K562 (cell line): ENCODE measurements around the gene DCUN1D3. TPM values are rescaled to one million over a fixed set of nuclear protein-coding genes. Genes with fewer than 3 reads are reported as not detected.

Source experiments
- ATAC-seq: fragments of 200-7000 bp; cut with Tn5 transposase; 3 replicates; pipeline ENCODE4 v1.9.1; 2020; ENCODE audit warnings: moderate library complexity
- BruUV-seq: library from RNA; stranded (reverse); fragments of 400-500 nt; replicated peaks from 2 replicates; lab custom pipeline; 2021; lab: Mats Ljungman, UMichigan
- CTCF ChIA-PET: fragments of 300-600 bp; formaldehyde crosslinking; extraction: SDS; loops from one replicate; lab custom pipeline; 2021; ENCODE audit warnings: low intra/inter-chr PET ratio; lab: Yijun Ruan, JAX
- POLR2A ChIA-PET: fragments of 300-600, 350-650 bp; sonication (Branson Sonifier 250); formaldehyde crosslinking; extraction: SDS; loops from one replicate; lab custom pipeline; 2021; ENCODE audit warnings: antibody characterized with exemption, inconsistent platforms; lab: Yijun Ruan, JAX
- DNase-seq, 4 experiments: peaks; one replicate each; pipeline versions ENCODE4 v3.0.0 to v3.0.0-alpha.2; 2011 to 2018; ENCODE audit warnings: low spot score in 3 of 4, mixed read lengths in 3 of 4; ENCODE audit errors: extremely low read depth in 1 of 4
- FAIRE-seq: peaks from 2 replicates; lab custom pipeline; 2011; peaks lifted over from hg19 to GRCh38; lab: Jason Lieb, UNC
- H2AFZ ChIP-seq: 2 replicates; pipeline ENCODE4 v1.6.0; 2011; ENCODE audit warnings: low read depth, low read length, control low read depth, inconsistent platforms
- H3K27ac ChIP-seq: fragments of 200-600 bp; 3 replicates; pipeline ENCODE4 v1.8.0; 2011; ENCODE audit warnings: low read depth, mild to moderate bottlenecking, control low read depth, inconsistent platforms, low read length, moderate library complexity, mixed read lengths; ENCODE audit errors: extremely low read depth
- H3K27me3 ChIP-seq, 2 experiments: fragments of 300-600 bp in 1 of 2; 2 replicates in 1 of 2; 3 replicates in 1 of 2; pipeline versions ENCODE4 v1.6.0 to v1.8.0; 2011; ENCODE audit warnings: inconsistent platforms in 2 of 2, low read length in 2 of 2, mild to moderate bottlenecking in 1 of 2, mixed read lengths in 1 of 2, moderate library complexity in 1 of 2; ENCODE audit not compliant: control insufficient read depth in 2 of 2, insufficient read depth in 2 of 2
- H3K36me3 ChIP-seq: fragments of 300-600 bp; 3 replicates; pipeline ENCODE4 v1.8.0; 2011; ENCODE audit warnings: mild to moderate bottlenecking, low read length, inconsistent platforms; ENCODE audit not compliant: control insufficient read depth, insufficient read depth
- H3K4me1 ChIP-seq, 2 experiments: fragments of 200-600 bp in 1 of 2; replicated peaks in 1 of 2; 2 replicates in 1 of 2; 3 replicates in 1 of 2; pipeline versions ENCODE4 v1.5.1 to v1.8.0; 2011; ENCODE audit warnings: inconsistent platforms in 2 of 2, low read length in 2 of 2, mild to moderate bottlenecking in 1 of 2, mixed read lengths in 1 of 2, moderate library complexity in 1 of 2; ENCODE audit not compliant: control insufficient read depth in 2 of 2, insufficient read depth in 2 of 2
- H3K4me2 ChIP-seq: 2 replicates; pipeline ENCODE4 v1.6.1; 2011; ENCODE audit warnings: low read length, control low read depth, inconsistent platforms, mixed read lengths; ENCODE audit not compliant: insufficient read depth
- H3K4me3 ChIP-seq: fragments of 200-600 bp; sonication (generic), shearing (Covaris generic); 2 replicates; pipeline ENCODE4 v1.5.1; 2016; ENCODE audit warnings: control low read depth, inconsistent platforms
- H3K79me2 ChIP-seq: fragments of 200-600 bp; 3 replicates; pipeline ENCODE4 v1.8.0; 2011; ENCODE audit warnings: low read length, inconsistent platforms; ENCODE audit not compliant: control insufficient read depth, insufficient read depth
- H3K9ac ChIP-seq, 2 experiments: 2 replicates each; pipeline versions ENCODE4 v1.6.0 to v1.6.1; 2011; ENCODE audit warnings: low read depth in 2 of 2, low read length in 2 of 2, control low read depth in 1 of 2, inconsistent platforms in 1 of 2, mild to moderate bottlenecking in 1 of 2, mixed read lengths in 1 of 2; ENCODE audit not compliant: insufficient read depth in 1 of 2
- H3K9me1 ChIP-seq: one replicate; pipeline ENCODE4 v1.6.0; 2011; ENCODE audit warnings: inconsistent platforms, mild to moderate bottlenecking, low read length, moderate library complexity; ENCODE audit not compliant: control insufficient read depth, insufficient read depth
- H3K9me3 ChIP-seq: replicated peaks from 2 replicates; pipeline ENCODE4 v1.5.1; 2011; ENCODE audit warnings: low read depth, low read length, inconsistent platforms; ENCODE audit not compliant: control insufficient read depth, insufficient read depth
- H4K20me1 ChIP-seq: replicated peaks from 2 replicates; pipeline ENCODE4 v1.6.1; 2011; ENCODE audit warnings: low read length, inconsistent platforms, mixed read lengths; ENCODE audit not compliant: control insufficient read depth, insufficient read depth
- COPS2 ChIP-seq: fragments of 450-650 bp; conservative IDR thresholded peaks from 2 replicates; pipeline ENCODE4 v1.6.1; 2016; ENCODE audit warnings: mild to moderate bottlenecking, moderate library complexity
- DIDO1 ChIP-seq: fragments of 450-650 bp; IDR thresholded peaks from 2 replicates; pipeline ENCODE4 v1.6.1; 2016; ENCODE audit warnings: low read depth, missing biosample characterization, missing genetic modification characterization
- ESRRA ChIP-seq: fragments of 450-650 bp; IDR thresholded peaks from 2 replicates; pipeline ENCODE4 v1.6.1; 2014; ENCODE audit warnings: low read depth, mild to moderate bottlenecking, moderate library complexity, borderline replicate concordance
- GABPA ChIP-seq: fragments of 200-800 bp; sonication (Bioruptor generic); conservative IDR thresholded peaks from 2 replicates; pipeline ENCODE4 v1.6.1; 2016; ENCODE audit warnings: low read depth, missing genetic modification characterization, missing compliant biosample characterization
- JUND ChIP-seq, 2 experiments: IDR thresholded peaks; 2 replicates in 1 of 2; 3 replicates in 1 of 2; pipeline ENCODE4 v1.6.1; 2011; ENCODE audit warnings: borderline replicate concordance in 2 of 2, low read depth in 2 of 2, low read length in 2 of 2, improper control_type of control experiment in 1 of 2, missing biosample characterization in 1 of 2, missing genetic modification characterization in 1 of 2, missing genetic modification reagents in 1 of 2
- MEIS2 ChIP-seq: fragments of 450-650 bp; IDR thresholded peaks from 2 replicates; pipeline ENCODE4 v1.6.1; 2014; ENCODE audit warnings: mild to moderate bottlenecking; ENCODE audit not compliant: partially characterized antibody
- NRF1 ChIP-seq, 2 experiments: fragments of 450-650 bp; IDR thresholded peaks in 1 of 2; conservative IDR thresholded peaks in 1 of 2; 2 replicates each; pipeline ENCODE4 v1.6.1; 2014; ENCODE audit warnings: mild to moderate bottlenecking in 2 of 2
- PTBP1 ChIP-seq: fragments of 200-400 bp; formaldehyde crosslinking; IDR thresholded peaks from 2 replicates; pipeline ENCODE4 v1.6.1; 2017; ENCODE audit warnings: low read depth, low read length
- RB1 ChIP-seq: fragments of 450-650 bp; IDR thresholded peaks from 2 replicates; pipeline ENCODE4 v1.6.1; 2017; ENCODE audit warnings: low read depth, mild to moderate bottlenecking
- SAP30 ChIP-seq: fragments of 200-600 bp; sonication (generic); IDR thresholded peaks from 2 replicates; pipeline ENCODE4 v1.6.1; 2012; ENCODE audit warnings: borderline replicate concordance, low read depth, mild to moderate bottlenecking, moderate library complexity, low read length, control low read depth, inconsistent platforms; ENCODE audit not compliant: insufficient read depth, poor library complexity, severe bottlenecking
- SREBF1 ChIP-seq: fragments of 150-350 bp; IDR thresholded peaks from 2 replicates; pipeline ENCODE4 v1.6.1; 2014; ENCODE audit warnings: antibody characterized with exemption, low read depth, low read length, borderline replicate concordance
- SUPT5H ChIP-seq: fragments of 450-650 bp; IDR thresholded peaks from 2 replicates; pipeline ENCODE4 v1.6.1; 2016
- TAF7 ChIP-seq: fragments of 450-650 bp; IDR thresholded peaks from 2 replicates; pipeline ENCODE4 v1.6.1; 2016; ENCODE audit warnings: missing genetic modification characterization, missing compliant biosample characterization
- ZFP30 ChIP-seq: fragments of 250-450 bp; sonication (Bioruptor Pico); IDR thresholded peaks from 2 replicates; pipeline ENCODE4 v1.8.0; 2022; ENCODE audit warnings: moderate library complexity, mild to moderate bottlenecking, inconsistent platforms, borderline replicate concordance
- ZNF436 ChIP-seq: fragments of 250-450, 450-650 bp; sonication (Bioruptor Pico); formaldehyde crosslinking; IDR thresholded peaks from 2 replicates; pipeline ENCODE4 v1.7.0; 2020; ENCODE audit warnings: mild to moderate bottlenecking
- ZNF766 ChIP-seq: fragments of 200-800 bp; sonication (Bioruptor generic); conservative IDR thresholded peaks from 2 replicates; pipeline ENCODE4 v1.6.1; 2016; ENCODE audit warnings: missing genetic modification characterization, missing compliant biosample characterization
- WGBS: fragments of 100-300 bp; shearing (Covaris generic); methylation state at CpG from one replicate; pipeline ENCODE4 v1.1.6; 2016; ENCODE audit warnings: low coverage, mixed read lengths; ENCODE audit not compliant: insufficient coverage; ENCODE audit errors: missing lambda C conversion rate; 5-methylcytosine and 5-hydroxymethylcytosine counted together
- in situ Hi-C: fragments of 300-500 bp; cut with MboI; formaldehyde crosslinking; loops from 4 replicates; pipeline ENCODE4 v1.15.0; 2018; ENCODE audit warnings: inconsistent platforms, mixed read lengths
- intact Hi-C: fragments of 100-400 bp; cut with micrococcal nuclease; formaldehyde crosslinking; loops from 2 replicates; pipeline ENCODE4 v1.14.2; 2022
- polyA plus RNA-seq, 8 experiments: library from polyadenylated mRNA; depleted of rRNA in 4 of 8; stranded (reverse) in 5 of 8; unstranded in 3 of 8; fragments of >200 nt; fragmentation: Nextera tagmentation in 2 of 8; fragmentation: Illumina TruSeq in 1 of 8; extraction: Ambion mirVana in 2 of 8; extraction: Trizol in 1 of 8; gene quantifications; 2 replicates each; pipeline versions ENCODE4 v1.2.1 to v1.2.3, GENCODE V29; 2011 to 2014; ENCODE audit warnings: inconsistent platforms in 1 of 8, missing spikeins in 1 of 8
- total RNA-seq, 7 experiments: library from RNA; depleted of rRNA in 6 of 7; stranded (reverse); fragments of >200 nt in 6 of 7; fragmentation: Illumina TruSeq in 2 of 7; extraction: Trizol in 2 of 7; gene quantifications; 2 replicates each; pipeline versions ENCODE4 v1.2.1 to v1.2.3, GENCODE V29; 2011 to 2021; ENCODE audit warnings: low replicate concordance in 1 of 7
- TF ChIP-seq, protein P1 (sequence below), 2 experiments: fragments of 450-650 bp in 1 of 2; sonication (generic) in 1 of 2; formaldehyde crosslinking; conservative IDR thresholded peaks; 2 replicates each; pipeline versions ENCODE4 v1.4.0 to v1.8.1; 2020 to 2022; ENCODE audit warnings: mild to moderate bottlenecking in 1 of 2, missing genetic modification reagents in 1 of 2

Gene DCUN1D3
- total and polyA plus RNA-seq, 9 of the 15 experiments (the other 6 are each of a cell fraction or from before 2014, with no cell fraction given) = 1.0 to 4.7 (median 2.2) TPM

DNA sequence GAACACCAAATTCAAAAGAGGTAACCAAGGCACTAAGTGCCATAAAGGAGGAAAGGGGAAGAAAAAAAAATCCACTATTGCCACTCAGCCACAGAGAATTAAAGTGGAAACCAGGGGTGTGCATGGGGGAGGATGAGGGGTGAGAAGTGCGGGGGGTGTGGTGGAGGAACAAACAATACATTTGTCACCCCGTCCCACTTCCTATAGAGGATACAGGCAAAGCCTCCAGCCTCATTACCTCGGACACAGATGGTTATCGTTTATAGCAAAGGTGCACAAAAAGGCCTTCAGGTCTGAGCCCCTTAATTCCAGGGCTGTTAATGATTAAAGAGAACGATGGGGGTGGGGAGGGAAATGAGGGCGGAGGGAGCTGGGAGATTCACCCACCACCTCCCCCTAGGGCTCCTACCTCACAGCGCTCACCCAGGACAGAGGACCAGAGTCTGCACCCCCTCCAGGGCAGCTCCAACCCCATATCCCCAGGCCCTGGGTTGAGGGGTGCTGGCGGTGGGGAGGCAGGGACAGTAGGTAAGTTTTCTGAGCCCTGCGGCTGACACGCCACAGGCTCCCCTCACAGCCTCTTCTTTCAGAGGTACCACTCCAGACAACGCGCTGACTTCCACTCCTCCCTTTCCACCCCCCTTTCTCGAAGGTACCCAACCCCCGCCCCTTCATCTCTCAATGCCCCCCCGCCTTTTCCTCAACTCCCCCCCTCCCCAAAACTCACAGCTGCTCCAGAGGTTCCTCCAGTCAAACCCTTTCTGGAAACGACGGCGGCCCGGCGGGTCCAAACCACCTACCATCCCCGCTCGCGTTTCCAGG, 470 bp downstream of the DCUN1D3 start (continued):
- TF ChIP-seq TAF7 (tag) (no peak), ZNF766 (CRISPR knock-in tag) (no peak)
- TF ChIP-seq, all 486 proteins: peak for 10

GRCh38 chr16:20899071-20899470, 1.1 kb downstream of the DCUN1D3 start:
- peaks cover 44% of the 10 kb centered on the region for H3K79me2 ChIP-seq
- peak overlapping the region in 1 of 2 experiments; percentile 60; a peak in 2 of 4 replicates for H3K9ac ChIP-seq
- H2AFZ ChIP-seq = 0 out of 2 replicates have a peak overlapping the region, but pooled peaks have one; percentile 92
- H3K4me3 ChIP-seq = peak overlapping the region; percentile 85
- peak overlapping the region; percentile 88 for H3K4me2 ChIP-seq
- POLR2A ChIA-PET = interaction anchor here (1.0 to 2.5 kb wide), 2 partner anchors 10 to 15 kb away, joined by 3 to 19 read pairs; no protein-coding TSS in a partner anchor
- H4K20me1 ChIP-seq = no peaks in the 10 kb centered on the region
- no peaks in the 10 kb centered on the region for H3K9me3 ChIP-seq
- BruUV-seq = no TSS peak
- intact Hi-C loops = no loop called here
- H3K4me1 ChIP-seq = peaks cover 24 to 37% of the 10 kb centered on the region in 2 experiments
- ATAC-seq (no peak), FAIRE-seq (no peak), DNase-seq (no peak)
- CTCF ChIA-PET = no interaction called here
- in situ Hi-C loops = no loop called here
- H3K9me1 ChIP-seq = no peaks in the 10 kb centered on the region
- 15% methylated on average over 5 of the region's 5 CpGs for WGBS
- no peaks in the 10 kb centered on the region for H3K27me3 ChIP-seq
- H3K27ac ChIP-seq = no peak overlapping the region; the same call in 2 of the 3 replicates
- H3K36me3 ChIP-seq = peaks cover 18% of the 10 kb centered on the region; the same call in 1 of the 3 replicates
- TF ChIP-seq JUND (IDR thresholded peaks at IDR 0.05; ENCODE audit: borderline replicate concordance, low read depth, low read length) (no peak), JUND (tag; IDR thresholded peaks at IDR 0.05; ENCODE audit: borderline replicate concordance, low read depth, low read length) (no peak), SAP30 (peak; percentile 6), ZNF436 (CRISPR knock-in tag) (no peak), ZFP30 (CRISPR knock-in tag) (no peak), SUPT5H (no peak), COPS2 (no peak), PTBP1 (no peak), SREBF1 (no peak), NRF1 (conservative IDR thresholded peaks at IDR 0.05 in 1 of 2, IDR thresholded peaks at IDR 0.05 in 1 of 2) (no peak), ESRRA (no peak), RB1 (no peak), DIDO1 (tag) (no peak), MEIS2 (peak; percentile 12), GABPA (tag) (no peak)
- TF ChIP-seq, protein P1, sequence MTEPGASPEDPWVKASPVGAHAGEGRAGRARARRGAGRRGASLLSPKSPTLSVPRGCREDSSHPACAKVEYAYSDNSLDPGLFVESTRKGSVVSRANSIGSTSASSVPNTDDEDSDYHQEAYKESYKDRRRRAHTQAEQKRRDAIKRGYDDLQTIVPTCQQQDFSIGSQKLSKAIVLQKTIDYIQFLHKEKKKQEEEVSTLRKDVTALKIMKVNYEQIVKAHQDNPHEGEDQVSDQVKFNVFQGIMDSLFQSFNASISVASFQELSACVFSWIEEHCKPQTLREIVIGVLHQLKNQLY (CRISPR knock-in tag; conservative IDR thresholded peaks at IDR 0.05) = no peak
